UCSD-AML1 (cell line): Measurements from ENCODE around the gene HDAC4.
A peak's percentile ranks its signal among the peaks of the same experiment; 100 is the strongest.
"Not testable (repeated sequence)": the region's sequence is repeated elsewhere in the genome, so short reads cannot be mapped to it uniquely, and the experiment has no call there.

Experiments
- DNase-seq: peaks from one replicate; lab custom pipeline; 2025; ENCODE audit not compliant: unreplicated experiment; lab: John Stamatoyannopoulos, UW

HDAC4 gene

GRCh38 chr2:239400596-239401066 lies at the start of gene HDAC4:
Gene HDAC4 (minus strand): TSS chr2:239401020. CDS start chr2:239352699, 48,321 bp downstream.
- no peak for DNase-seq

GRCh38 chr2:239449468-239449867 lies 48.6 kb upstream of the HDAC4 start:
- DNase-seq, result not testable (repeated sequence)

- no peak for DNase-seq
These were observed 45.1 kb upstream of the HDAC4 start for GRCh38 chr2:239445771-239446524.

GRCh38 chr2:239444626-239445577 lies 44.1 kb upstream of the HDAC4 start:
- DNase-seq, result no peak

- DNase-seq, result no peak
These were observed 43.1 kb upstream of the HDAC4 start for GRCh38 chr2:239443666-239444567.

GRCh38 chr2:239443102-239443620 lies 42.3 kb upstream of the HDAC4 start:
- DNase-seq, result no peak

GRCh38 chr2:239442192-239442591 lies 41.4 kb upstream of the HDAC4 start:
- DNase-seq, result no peak

GRCh38 chr2:239441261-239442078 lies 40.6 kb upstream of the HDAC4 start:
- DNase-seq, result peak; percentile 25

GRCh38 chr2:239440511-239440959 lies 39.7 kb upstream of the HDAC4 start:
- no peak for DNase-seq

GRCh38 chr2:239439754-239440315 lies 39.0 kb upstream of the HDAC4 start:
- no peak for DNase-seq

GRCh38 chr2:239438995-239439753 lies 38.4 kb upstream of the HDAC4 start:
- DNase-seq, result no peak

GRCh38 chr2:239438368-239438767 lies 37.5 kb upstream of the HDAC4 start:
- DNase-seq, result no peak

- DNase-seq, result no peak
These were observed 36.0 kb upstream of the HDAC4 start for GRCh38 chr2:239436669-239437335.

- no peak for DNase-seq
These were observed 35.3 kb upstream of the HDAC4 start for GRCh38 chr2:239436076-239436475.

GRCh38 chr2:239433777-239434403 lies 33.1 kb upstream of the HDAC4 start:
- DNase-seq, result no peak

- no peak for DNase-seq
These were observed 31.4 kb upstream of the HDAC4 start for GRCh38 chr2:239432174-239432573.

- DNase-seq, result no peak
These were observed 30.7 kb upstream of the HDAC4 start for GRCh38 chr2:239431536-239431935.
